HCT116 (cell line): Measurements from ENCODE around the gene ANO2. TPM values are rescaled to one million over a fixed set of nuclear protein-coding genes. Genes with fewer than 3 reads are reported as not detected.

Experiments
- ATAC-seq: fragments of 200-7000 bp; cut with Tn5 transposase; 2 replicates; pipeline ENCODE4 v1.9.1; 2020; ENCODE audit warnings: mild to moderate bottlenecking, moderate library complexity
- BruUV-seq: library from RNA; stranded (reverse); fragments of 400-500 nt; replicated peaks from 2 replicates; lab custom pipeline; 2021; lab: Mats Ljungman, UMichigan
- CTCF ChIA-PET: fragments of 300-600 bp; sonication (Branson Sonifier 250); formaldehyde crosslinking; loops from one replicate; lab custom pipeline; 2021; ENCODE audit warnings: antibody characterized with exemption; lab: Charles Lee
- POLR2A ChIA-PET: fragments of 300-600, 350-600 bp; sonication (Branson Sonifier 250); formaldehyde crosslinking; loops from one replicate; lab custom pipeline; 2021; ENCODE audit warnings: antibody characterized with exemption; lab: Charles Lee
- RAD21 ChIA-PET, 2 experiments: fragments of 300-600 bp; sonication (Branson Sonifier 250); formaldehyde crosslinking; loops; one replicate each; lab custom pipeline; 2023; ENCODE audit warnings: low total read pairs in 2 of 2; ENCODE audit not compliant: uncharacterized antibody in 2 of 2, unreplicated experiment in 2 of 2, low non-redundant PET in 1 of 2; lab: Charles Lee
- DNase-seq: peaks from one replicate; pipeline ENCODE4 v3.0.0-alpha.2; 2010; ENCODE audit warnings: low read depth, low spot score
- H2AFZ ChIP-seq: fragments of 200-600 bp; shearing (Covaris generic), sonication (generic); 2 replicates; pipeline ENCODE4 v1.6.1; 2017; ENCODE audit warnings: low read depth, mixed run types, mixed read lengths, antibody characterized with exemption, low read length; ENCODE audit not compliant: poor library complexity, severe bottlenecking
- H3K27ac ChIP-seq: 2 replicates; pipeline ENCODE4 v1.5.1; 2012; ENCODE audit warnings: low read depth, low read length
- H3K27me3 ChIP-seq: fragments of 200-600 bp; sonication (generic); 2 replicates; pipeline ENCODE4 v1.6.1; 2016; ENCODE audit warnings: mixed run types, low read length, mixed read lengths; ENCODE audit not compliant: insufficient read depth
- H3K36me3 ChIP-seq, 2 experiments: fragments of 200-500 bp in 1 of 2; fragments of 200-600 bp in 1 of 2; sonication (Bioruptor generic) in 1 of 2; sonication (generic) in 1 of 2; 2 replicates each; pipeline versions ENCODE4 v1.5.1 to v1.6.1; 2014 to 2016; ENCODE audit warnings: low read length in 2 of 2, inconsistent platforms in 1 of 2, mixed read lengths in 1 of 2, mixed run types in 1 of 2; ENCODE audit not compliant: insufficient read depth in 2 of 2, control insufficient read depth in 1 of 2
- H3K4me1 ChIP-seq, 2 experiments: fragments of 200-600 bp in 1 of 2; sonication (generic) in 1 of 2; 2 replicates each; pipeline versions ENCODE4 v1.5.1 to v1.6.1; 2012 to 2017; ENCODE audit warnings: low read length in 2 of 2, inconsistent platforms in 1 of 2, mild to moderate bottlenecking in 1 of 2, mixed read lengths in 1 of 2, mixed run types in 1 of 2, moderate library complexity in 1 of 2; ENCODE audit not compliant: insufficient read depth in 2 of 2, control insufficient read depth in 1 of 2
- H3K4me2 ChIP-seq: fragments of 200-600 bp; sonication (generic); 2 replicates; pipeline ENCODE4 v1.6.1; 2017; ENCODE audit warnings: mixed run types, low read length, mixed read lengths
- H3K4me3 ChIP-seq, 2 experiments: fragments of 200-600 bp in 1 of 2; sonication (generic) in 1 of 2; replicated peaks in 1 of 2; 2 replicates each; pipeline ENCODE4 v1.5.1; 2011 to 2016; ENCODE audit warnings: low read length in 2 of 2, control low read depth in 1 of 2, low read depth in 1 of 2, mild to moderate bottlenecking in 1 of 2, mixed read lengths in 1 of 2, mixed run types in 1 of 2
- H3K79me2 ChIP-seq: fragments of 200-600 bp; sonication (generic); 2 replicates; pipeline ENCODE4 v1.6.1; 2017; ENCODE audit warnings: mild to moderate bottlenecking, mixed run types, low read length, moderate library complexity, mixed read lengths; ENCODE audit not compliant: insufficient read depth
- H3K9ac ChIP-seq: fragments of 200-600 bp; sonication (generic); 2 replicates; pipeline ENCODE4 v1.6.1; 2016; ENCODE audit warnings: low read length, mixed read lengths
- H3K9me2 ChIP-seq: fragments of 200-600 bp; sonication (generic), shearing (Covaris generic); 2 replicates; pipeline ENCODE4 v1.6.1; 2017; ENCODE audit warnings: mixed run types, mild to moderate bottlenecking, moderate library complexity; ENCODE audit not compliant: insufficient read depth
- H3K9me3 ChIP-seq, 2 experiments: fragments of 200-500 bp in 1 of 2; fragments of 200-600 bp in 1 of 2; sonication (Bioruptor generic) in 1 of 2; sonication (generic) in 1 of 2; 2 replicates each; pipeline ENCODE4 v1.6.1; 2014 to 2017; ENCODE audit warnings: low read length in 2 of 2, mixed read lengths in 2 of 2, inconsistent platforms in 1 of 2, low read depth in 1 of 2, mild to moderate bottlenecking in 1 of 2, mixed run types in 1 of 2, moderate library complexity in 1 of 2; ENCODE audit not compliant: control insufficient read depth in 1 of 2, insufficient read depth in 1 of 2
- H4K20me1 ChIP-seq: fragments of 200-600 bp; sonication (generic), shearing (Covaris generic); 2 replicates; pipeline ENCODE4 v1.6.1; 2017; ENCODE audit warnings: mixed run types, mild to moderate bottlenecking, moderate library complexity; ENCODE audit not compliant: insufficient read depth
- ATF3 ChIP-seq: IDR thresholded peaks from 2 replicates; pipeline ENCODE4 v1.6.1; 2012
- CBX3 ChIP-seq: IDR thresholded peaks from 2 replicates; pipeline ENCODE4 v1.6.1; 2012; ENCODE audit warnings: low read depth
- CEBPB ChIP-seq: IDR thresholded peaks from 2 replicates; pipeline ENCODE4 v1.6.1; 2012; ENCODE audit warnings: low read depth
- EGR1 ChIP-seq: IDR thresholded peaks from 2 replicates; pipeline ENCODE4 v1.6.1; 2012; ENCODE audit warnings: low read depth
- POLR2AphosphoS5 ChIP-seq: IDR thresholded peaks from 2 replicates; pipeline ENCODE4 v1.6.1; 2011; ENCODE audit warnings: mild to moderate bottlenecking, low read depth, low read length, moderate library complexity
- REST ChIP-seq: IDR thresholded peaks from 2 replicates; pipeline ENCODE4 v1.6.1; 2012; ENCODE audit warnings: low read depth
- SIN3A ChIP-seq: IDR thresholded peaks from 2 replicates; pipeline ENCODE4 v1.6.1; 2012; ENCODE audit warnings: low read depth
- ZFX ChIP-seq: fragments of 450-650 bp; IDR thresholded peaks from 2 replicates; pipeline ENCODE4 v1.6.1; 2017
- ZNF274 ChIP-seq: fragments of 200-500 bp; sonication (Bioruptor generic); IDR thresholded peaks from 2 replicates; pipeline ENCODE4 v1.6.1; 2014; ENCODE audit warnings: mild to moderate bottlenecking, low read depth, low read length, inconsistent platforms
- intact Hi-C: fragments of 100-400 bp; cut with micrococcal nuclease; formaldehyde crosslinking; loops from 2 replicates; pipeline ENCODE4 v1.10.0; 2022
- total RNA-seq: library from RNA; stranded (reverse); gene quantifications from one replicate; pipeline ENCODE4 v1.2.1, GENCODE V29; 2021; ENCODE audit not compliant: unreplicated experiment

ANO2 gene
- total RNA-seq, 1 experiment from 2014 or later = not detected

GRCh38 chr12:5546616-5547015 lies 398.4 kb downstream of the ANO2 start:
- POLR2A ChIA-PET = no interaction called here
- no peaks in the 10 kb centered on the region for H3K36me3 ChIP-seq

GRCh38 chr12:5537771-5538170 lies 407.3 kb downstream of the ANO2 start:
- H3K4me2 ChIP-seq = no peak overlapping the region
- no TSS peak for BruUV-seq

More at GRCh38 chr12:5546616-5547015, 398.4 kb downstream of the ANO2 start:
- Histone ChIP-seq H3K9me2 (no peaks in the 10 kb centered on the region), H2AFZ (no peak overlapping the region), H4K20me1 (no peaks in the 10 kb centered on the region), H3K9me3 (no peaks in the 10 kb centered on the region), H3K27me3 (peaks cover 53% of the 10 kb centered on the region), H3K4me2 (no peak overlapping the region), H3K4me1 (no peaks in the 10 kb centered on the region), H3K4me3 (no peak overlapping the region), H3K27ac (no peak overlapping the region), H3K79me2 (no peaks in the 10 kb centered on the region), H3K9ac (no peak overlapping the region)
- no peak for ATAC-seq
- BruUV-seq = no TSS peak
- TF ChIP-seq CBX3 (no peak), SIN3A (no peak), ATF3 (no peak)
- intact Hi-C loops = no loop called here
- RAD21 ChIA-PET = no interaction called here
- DNase-seq = no peak
- CTCF ChIA-PET = interaction anchor here (1.3 kb wide), 1 partner anchor 10 kb away, joined by 3 read pairs; no protein-coding TSS in a partner anchor

More at GRCh38 chr12:5537771-5538170, 407.3 kb downstream of the ANO2 start:
- DNase-seq (no peak), ATAC-seq (no peak)
- H3K36me3 ChIP-seq = no peaks in the 10 kb centered on the region
- POLR2A ChIA-PET = no interaction called here
- no peak overlapping the region for H3K27ac ChIP-seq
- H3K9me3 ChIP-seq = no peaks in the 10 kb centered on the region
- H3K79me2 ChIP-seq = no peaks in the 10 kb centered on the region
- TF ChIP-seq CEBPB (no peak), EGR1 (no peak), ZNF274 (no peak), CBX3 (no peak), POLR2AphosphoS5 (no peak), REST (no peak), ZFX (no peak)
- CTCF ChIA-PET = no interaction called here
- no peak overlapping the region for H3K4me3 ChIP-seq
- H3K9me2 ChIP-seq = no peaks in the 10 kb centered on the region
- H3K9ac ChIP-seq = no peak overlapping the region
- H3K4me1 ChIP-seq = no peaks in the 10 kb centered on the region
- no peaks in the 10 kb centered on the region for H4K20me1 ChIP-seq
- no peak overlapping the region for H2AFZ ChIP-seq
- RAD21 ChIA-PET = no interaction called here
- peaks cover 33% of the 10 kb centered on the region; the same call in 1 of the 2 replicates for H3K27me3 ChIP-seq
- intact Hi-C loops = no loop called here
